ENCODE measurements around the gene CCDC85B.

The CCDC85B gene

DNA sequence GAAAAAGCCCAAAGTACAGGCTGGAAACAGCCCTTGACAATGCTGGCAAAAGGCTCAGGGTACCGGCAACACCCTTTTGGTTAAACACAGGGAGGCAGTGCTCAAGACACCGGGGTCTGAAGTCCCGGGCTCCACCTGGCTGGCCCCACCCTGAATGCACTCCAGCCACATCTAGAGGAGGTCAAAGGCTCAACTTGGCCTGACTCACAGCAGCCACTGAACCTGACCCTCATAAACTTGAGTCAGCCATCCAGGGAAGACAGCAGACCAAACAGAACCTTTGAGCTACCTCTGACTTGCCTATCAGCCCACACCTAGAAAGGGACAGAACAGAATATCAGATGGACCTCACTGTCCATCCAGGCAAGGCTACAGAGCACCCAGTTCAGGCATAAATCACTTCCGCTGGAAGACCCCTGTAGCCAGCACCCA lies 36.3 kb upstream of the CCDC85B start:
- TF ChIP-seq, protein P1, sequence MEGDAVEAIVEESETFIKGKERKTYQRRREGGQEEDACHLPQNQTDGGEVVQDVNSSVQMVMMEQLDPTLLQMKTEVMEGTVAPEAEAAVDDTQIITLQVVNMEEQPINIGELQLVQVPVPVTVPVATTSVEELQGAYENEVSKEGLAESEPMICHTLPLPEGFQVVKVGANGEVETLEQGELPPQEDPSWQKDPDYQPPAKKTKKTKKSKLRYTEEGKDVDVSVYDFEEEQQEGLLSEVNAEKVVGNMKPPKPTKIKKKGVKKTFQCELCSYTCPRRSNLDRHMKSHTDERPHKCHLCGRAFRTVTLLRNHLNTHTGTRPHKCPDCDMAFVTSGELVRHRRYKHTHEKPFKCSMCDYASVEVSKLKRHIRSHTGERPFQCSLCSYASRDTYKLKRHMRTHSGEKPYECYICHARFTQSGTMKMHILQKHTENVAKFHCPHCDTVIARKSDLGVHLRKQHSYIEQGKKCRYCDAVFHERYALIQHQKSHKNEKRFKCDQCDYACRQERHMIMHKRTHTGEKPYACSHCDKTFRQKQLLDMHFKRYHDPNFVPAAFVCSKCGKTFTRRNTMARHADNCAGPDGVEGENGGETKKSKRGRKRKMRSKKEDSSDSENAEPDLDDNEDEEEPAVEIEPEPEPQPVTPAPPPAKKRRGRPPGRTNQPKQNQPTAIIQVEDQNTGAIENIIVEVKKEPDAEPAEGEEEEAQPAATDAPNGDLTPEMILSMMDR (IDR thresholded peaks at IDR 0.05): no peak
- H3K4me3 ChIP-seq: no peak overlapping the region
- H3K27ac ChIP-seq: no peak overlapping the region
- DNase-seq (ENCODE audit: low spot score): no peak

DNA sequence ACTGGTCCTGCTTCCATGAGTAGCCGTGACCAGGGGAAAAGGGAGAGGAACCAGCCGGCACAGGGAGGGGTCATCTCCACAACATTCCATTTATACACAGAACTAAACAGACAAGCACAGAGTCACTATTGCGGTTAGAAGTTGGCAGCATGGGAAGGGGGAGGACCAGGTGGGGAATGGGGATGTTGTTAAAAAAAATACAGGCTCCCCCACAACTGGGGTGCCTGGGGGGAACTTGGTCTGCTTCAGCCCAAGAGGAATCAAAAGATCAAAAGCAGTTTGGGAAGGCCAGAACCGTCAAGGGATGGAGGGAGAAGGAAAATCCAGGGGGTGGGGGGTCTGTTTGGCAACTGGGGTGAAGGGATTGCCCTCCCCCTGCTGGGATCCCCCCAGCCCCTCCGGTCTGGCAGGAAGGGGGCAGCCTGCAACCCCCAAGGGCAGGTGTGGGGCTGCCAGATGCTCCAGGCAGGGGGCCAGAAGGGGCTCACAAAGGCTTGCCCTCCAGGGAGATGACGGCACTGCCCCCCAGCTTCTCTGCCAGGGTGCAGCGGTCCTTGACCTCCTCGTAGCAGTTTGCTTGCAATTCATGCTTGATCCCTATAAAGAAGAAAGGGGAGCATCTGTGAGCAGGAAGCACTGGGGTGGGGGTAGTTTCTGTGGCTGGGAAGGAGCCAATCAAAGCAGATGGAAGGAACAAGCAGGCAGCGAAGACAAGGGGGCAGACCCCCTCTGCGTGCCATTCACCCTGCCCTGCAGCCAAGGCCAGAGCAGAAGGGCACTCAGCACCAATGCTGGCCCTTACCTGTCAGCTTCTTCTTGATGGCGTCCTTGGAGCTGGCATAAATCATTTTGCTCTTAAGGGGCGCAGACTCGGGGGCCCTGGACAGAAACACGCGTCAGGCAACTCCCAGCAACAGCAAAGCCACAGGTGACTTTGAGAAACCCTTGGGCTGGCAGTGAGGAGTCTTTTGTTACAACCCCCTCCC lies 35.3 kb upstream of the CCDC85B start:
- Histone ChIP-seq H3K27ac (no peak overlapping the region), H3K4me3 (peak overlapping the region; percentile 2)
- TF ChIP-seq, protein P1 (IDR thresholded peaks at IDR 0.05): no peak
- DNase-seq (ENCODE audit: low spot score): no peak

DNA sequence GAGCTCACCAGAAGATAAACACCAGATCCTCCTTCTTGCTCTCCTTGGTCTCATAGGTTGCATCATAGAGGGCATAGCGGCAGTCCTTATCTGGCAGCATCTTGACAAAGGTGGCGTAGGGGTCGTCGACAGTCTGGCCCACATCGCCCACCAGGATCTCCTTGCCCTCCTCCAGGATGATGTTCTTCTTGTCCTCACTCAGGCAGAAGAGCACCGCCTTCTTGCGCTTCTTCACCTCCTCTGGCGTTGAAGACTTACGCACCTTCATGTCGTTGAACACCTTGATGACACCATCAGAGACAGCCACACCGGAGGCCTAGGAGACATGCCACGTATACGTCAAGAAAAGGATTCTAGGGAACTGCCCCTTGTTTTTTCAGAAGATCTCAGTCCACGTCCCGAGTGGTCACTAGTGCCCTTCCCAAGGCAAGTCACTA lies 34.5 kb upstream of the CCDC85B start:
- H3K27ac ChIP-seq: no peak overlapping the region
- no peak for DNase-seq (ENCODE audit: low spot score)
- peak overlapping the region; percentile 98 for H3K4me3 ChIP-seq
- TF ChIP-seq, protein P1 (IDR thresholded peaks at IDR 0.05): no peak

DNA sequence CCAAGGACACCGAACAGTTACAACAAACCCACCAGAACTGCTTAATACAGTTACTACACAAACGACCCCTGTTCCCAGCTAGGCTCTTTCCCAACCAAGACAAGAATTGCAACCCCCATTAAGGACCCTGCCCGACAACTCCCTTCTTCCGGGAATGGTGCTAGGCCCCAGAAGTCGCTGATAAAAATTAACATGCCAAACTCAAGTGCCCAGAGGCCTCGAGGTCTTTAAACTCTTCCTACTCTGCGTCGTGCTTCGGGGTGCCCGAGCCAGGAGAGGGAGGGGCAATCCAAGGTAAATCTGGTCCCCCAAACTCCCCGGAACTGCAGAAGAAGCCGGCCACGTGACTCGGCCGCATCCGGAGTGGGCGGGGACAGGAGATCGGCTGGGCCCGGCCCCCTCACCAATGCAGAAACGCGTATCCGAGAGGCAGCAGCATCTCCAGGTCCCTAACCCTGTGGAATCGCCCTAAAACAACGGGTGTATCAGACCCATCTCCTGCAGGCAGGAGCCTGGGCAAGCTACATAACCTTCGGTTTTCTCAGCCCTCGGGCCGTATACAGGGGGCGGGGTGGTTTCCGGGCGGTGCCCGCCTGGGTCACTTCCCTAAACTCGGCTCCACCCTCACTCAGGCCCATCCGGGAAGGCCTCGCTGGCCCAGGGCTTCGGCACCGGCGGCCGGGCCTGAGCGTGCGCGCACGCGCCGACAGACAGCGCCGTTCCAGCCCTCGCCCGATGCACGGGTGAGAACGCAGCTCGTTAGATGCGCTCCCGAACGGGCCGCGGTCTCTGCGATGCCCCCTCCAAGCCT lies 33.6 kb upstream of the CCDC85B start:
- TF ChIP-seq, protein P1 (IDR thresholded peaks at IDR 0.05): no peak
- peak; percentile 91 for DNase-seq (ENCODE audit: low spot score)
- peak overlapping the region; percentile 92 to 100 for H3K27ac ChIP-seq
- H3K4me3 ChIP-seq: peak overlapping the region; percentile 98

DNA sequence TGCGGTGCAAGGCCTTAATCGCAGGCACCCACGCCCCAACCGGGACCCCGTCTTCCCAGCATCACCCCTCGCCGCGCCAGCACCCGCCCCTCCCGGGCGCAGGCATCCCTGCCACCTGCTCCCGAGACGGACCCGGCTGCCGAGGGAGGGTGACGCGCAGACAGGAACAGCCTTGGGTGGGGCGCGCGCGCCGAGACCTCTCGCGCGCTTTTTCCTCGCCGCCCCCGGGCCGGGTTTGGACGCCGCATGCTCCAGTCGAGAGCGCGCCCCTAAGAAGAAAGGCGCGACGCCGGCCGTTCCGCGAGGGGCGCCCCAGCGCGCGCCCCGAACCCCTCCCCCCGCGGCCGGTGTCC lies 33.0 kb upstream of the CCDC85B start:
- TF ChIP-seq, protein P1 (IDR thresholded peaks at IDR 0.05): no peak
- H3K27ac ChIP-seq: peak overlapping the region; percentile 92 to 100
- peak; percentile 80 for DNase-seq (ENCODE audit: low spot score)
- peak overlapping the region; percentile 98 for H3K4me3 ChIP-seq

DNA sequence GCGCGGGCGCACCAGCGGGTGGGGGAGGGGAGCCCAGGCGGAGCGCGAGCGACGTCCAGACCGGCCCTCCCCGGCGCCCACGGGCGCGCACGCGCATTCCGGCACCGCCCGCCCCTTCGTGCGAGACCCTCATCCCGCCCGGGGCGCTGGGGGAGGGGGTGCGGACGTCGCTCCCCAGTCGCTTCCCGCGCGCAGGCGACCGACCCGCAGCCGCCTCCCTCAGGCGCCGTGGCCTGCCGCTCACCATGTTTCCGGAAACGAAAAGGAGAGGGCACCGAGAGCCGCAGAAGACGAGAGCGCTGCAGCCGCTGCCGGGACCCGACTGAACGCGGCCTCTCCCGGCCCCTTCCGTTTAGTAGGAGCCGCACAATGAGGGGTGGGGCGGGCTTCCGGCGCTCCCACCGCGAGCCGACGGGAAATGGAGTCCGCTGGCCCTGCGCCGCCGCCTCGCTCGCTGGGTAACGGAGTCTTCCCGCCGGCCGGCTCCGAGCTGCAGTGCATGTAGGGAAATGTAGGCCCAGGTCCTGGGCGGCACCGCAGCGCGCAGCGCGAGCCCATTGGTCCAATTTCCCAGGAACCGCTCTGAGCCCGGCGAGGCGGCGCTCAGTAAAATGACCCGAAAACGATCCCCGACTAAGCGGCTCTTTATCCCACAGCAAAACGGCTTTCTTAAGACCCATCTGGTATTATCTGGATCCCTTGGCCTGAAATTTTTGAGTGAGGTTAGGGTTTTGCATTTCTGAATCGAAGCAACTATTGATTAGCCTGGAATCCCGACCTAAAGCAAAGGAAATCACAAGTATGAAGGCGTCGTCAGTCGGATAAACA lies 32.4 kb upstream of the CCDC85B start, which contains the start of gene CFL1:
Gene CFL1, minus strand, starts transcription at position 328 of the 828 bp plus-strand sequence. Its CDS starts 81 bp downstream, at position 247.
- peak within 1 kb of the TSS; percentile 98 for H3K4me3 ChIP-seq
- TF ChIP-seq, protein P1 (IDR thresholded peaks at IDR 0.05): no peak
- peak within 1 kb of the TSS; percentile 92 to 100 for H3K27ac ChIP-seq
- peak; percentile 100 for DNase-seq (ENCODE audit: low spot score)
